ENCODE data around the gene FAM83B.

Gene FAM83B

GRCh38 chr6:54891536-54891935 lies 45.0 kb downstream of the FAM83B start:
- CTCF ChIA-PET, result no interaction called here
- no peak overlapping the region for H3K27ac ChIP-seq
- POLR2A ChIA-PET (ENCODE audit: low non-redundant PET), result no interaction called here
- DNase-seq (ENCODE audit: low spot score), result no peak
- no peak for TF ChIP-seq CTCF (conservative IDR thresholded peaks at IDR 0.05; ENCODE audit: low read depth)

- no peak overlapping the region for H3K27ac ChIP-seq
- peak; percentile 61 for DNase-seq (ENCODE audit: low spot score)
- TF ChIP-seq CTCF (conservative IDR thresholded peaks at IDR 0.05; ENCODE audit: low read depth), result no peak
- ChIA-PET CTCF (no interaction called here), POLR2A (ENCODE audit: low non-redundant PET) (no interaction called here)
These were observed 46.3 kb downstream of the FAM83B start for GRCh38 chr6:54892831-54893230.

- ChIA-PET POLR2A (ENCODE audit: low non-redundant PET) (no interaction called here), CTCF (interaction anchor here (0.7 kb wide), 1 partner anchor 524 kb away, joined by 8 read pairs; no protein-coding TSS in a partner anchor)
- no peak for TF ChIP-seq CTCF (conservative IDR thresholded peaks at IDR 0.05; ENCODE audit: low read depth)
These were observed 47.2 kb downstream of the FAM83B start for GRCh38 chr6:54893818-54894217.

GRCh38 chr6:54896302-54896701 lies 49.7 kb downstream of the FAM83B start:
- no peak for DNase-seq (ENCODE audit: low spot score)
- H3K27ac ChIP-seq, result no peak overlapping the region
- CTCF ChIA-PET, result no interaction called here
- no peak for TF ChIP-seq CTCF (conservative IDR thresholded peaks at IDR 0.05; ENCODE audit: low read depth)
- POLR2A ChIA-PET (ENCODE audit: low non-redundant PET), result no interaction called here

More at GRCh38 chr6:54893818-54894217, 47.2 kb downstream of the FAM83B start:
- no peak for DNase-seq (ENCODE audit: low spot score)
- no peak overlapping the region for H3K27ac ChIP-seq

- ChIA-PET POLR2A (ENCODE audit: low non-redundant PET) (no interaction called here), CTCF (no interaction called here)
- DNase-seq (ENCODE audit: low spot score), result no peak
- no peak for TF ChIP-seq CTCF (conservative IDR thresholded peaks at IDR 0.05; ENCODE audit: low read depth)
- no peak overlapping the region for H3K27ac ChIP-seq
These were observed 51.1 kb downstream of the FAM83B start for GRCh38 chr6:54897462-54898189.

GRCh38 chr6:54898767-54899166 lies 52.2 kb downstream of the FAM83B start:
- no peak for TF ChIP-seq CTCF (conservative IDR thresholded peaks at IDR 0.05; ENCODE audit: low read depth)
- ChIA-PET CTCF (no interaction called here), POLR2A (ENCODE audit: low non-redundant PET) (no interaction called here)
- no peak for DNase-seq (ENCODE audit: low spot score)
- H3K27ac ChIP-seq, result no peak overlapping the region
